Mesenchymal stem cell (in vitro differentiated cells and primary cell): ENCODE measurements around the gene SCGB1D1.

Source experiments
- DNase-seq: peaks from one replicate; pipeline ENCODE4 v3.0.0-alpha.2; 2013
- H2AFZ ChIP-seq: one replicate; pipeline ENCODE4 v1.6.1; 2013; ENCODE audit warnings: low read depth, mild to moderate bottlenecking, control low read depth, inconsistent platforms, low read length, moderate library complexity
- H2AK5ac ChIP-seq: 2 replicates; pipeline ENCODE4 v1.6.1; 2013; ENCODE audit warnings: low read length, moderate library complexity, mild to moderate bottlenecking, inconsistent platforms; ENCODE audit not compliant: severe bottlenecking
- H2BK120ac ChIP-seq: one replicate; pipeline ENCODE4 v1.6.1; 2013; ENCODE audit warnings: low read depth, mild to moderate bottlenecking, inconsistent platforms, low read length, moderate library complexity
- H2BK12ac ChIP-seq, 2 experiments: one replicate each; pipeline ENCODE4 v1.6.1; 2013; ENCODE audit warnings: inconsistent platforms in 2 of 2, low read length in 2 of 2, mild to moderate bottlenecking in 2 of 2, moderate library complexity in 2 of 2, control low read depth in 1 of 2
- H2BK15ac ChIP-seq: one replicate; pipeline ENCODE4 v1.6.1; 2013; ENCODE audit warnings: mild to moderate bottlenecking, low read depth, inconsistent platforms; ENCODE audit not compliant: poor library complexity, severe bottlenecking
- H2BK5ac ChIP-seq: 2 replicates; pipeline ENCODE4 v1.6.1; 2013; ENCODE audit warnings: low read depth, mild to moderate bottlenecking, low read length, control low read depth, inconsistent platforms; ENCODE audit not compliant: poor library complexity, severe bottlenecking
- H3K14ac ChIP-seq, 2 experiments: one replicate each; pipeline ENCODE4 v1.6.1; 2013; ENCODE audit warnings: inconsistent platforms in 2 of 2, low read length in 2 of 2, control low read depth in 1 of 2, mild to moderate bottlenecking in 1 of 2, moderate library complexity in 1 of 2
- H3K18ac ChIP-seq, 2 experiments: one replicate each; pipeline ENCODE4 v1.6.1; 2013; ENCODE audit warnings: inconsistent platforms in 2 of 2, low read length in 2 of 2, control low read depth in 1 of 2, low read depth in 1 of 2, mild to moderate bottlenecking in 1 of 2
- H3K23ac ChIP-seq, 2 experiments: one replicate each; pipeline ENCODE4 v1.6.1; 2013; ENCODE audit warnings: inconsistent platforms in 2 of 2, low read length in 2 of 2, mild to moderate bottlenecking in 2 of 2, moderate library complexity in 2 of 2, control low read depth in 1 of 2
- H3K27ac ChIP-seq: 2 replicates; pipeline ENCODE4 v1.5.1; 2013; ENCODE audit warnings: mild to moderate bottlenecking, moderate library complexity, low read length, control low read depth, inconsistent platforms; ENCODE audit not compliant: poor library complexity, severe bottlenecking
- H3K27me3 ChIP-seq, 2 experiments: 2 replicates each; pipeline versions ENCODE4 v1.6.1 to v1.7.0; 2013; ENCODE audit warnings: low read length in 2 of 2, mild to moderate bottlenecking in 2 of 2, moderate library complexity in 2 of 2, control low read depth in 1 of 2, inconsistent platforms in 1 of 2; ENCODE audit not compliant: control insufficient read depth in 1 of 2, insufficient read depth in 1 of 2
- H3K36me3 ChIP-seq, 2 experiments: 2 replicates each; pipeline versions ENCODE4 v1.6.1 to v1.7.0; 2013; ENCODE audit warnings: low read length in 2 of 2, control low read depth in 1 of 2, inconsistent platforms in 1 of 2, low read depth in 1 of 2, mild to moderate bottlenecking in 1 of 2; ENCODE audit not compliant: insufficient read depth in 2 of 2, control insufficient read depth in 1 of 2
- H3K4ac ChIP-seq, 2 experiments: one replicate each; pipeline ENCODE4 v1.6.1; 2013; ENCODE audit warnings: inconsistent platforms in 2 of 2, low read length in 2 of 2, mild to moderate bottlenecking in 2 of 2, moderate library complexity in 2 of 2, control low read depth in 1 of 2, low read depth in 1 of 2
- H3K4me1 ChIP-seq: 2 replicates; pipeline ENCODE4 v1.6.1; 2013; ENCODE audit warnings: low read depth, low read length, control low read depth; ENCODE audit not compliant: control insufficient read depth, insufficient read depth
- H3K4me2 ChIP-seq: 2 replicates; pipeline ENCODE4 v1.6.1; 2013; ENCODE audit warnings: low read length, mild to moderate bottlenecking, inconsistent platforms; ENCODE audit not compliant: poor library complexity, severe bottlenecking
- H3K4me3 ChIP-seq, 2 experiments: 2 replicates each; pipeline versions ENCODE4 v1.5.1 to v1.7.0; 2013; ENCODE audit warnings: low read length in 2 of 2, mild to moderate bottlenecking in 2 of 2, control low read depth in 1 of 2, low read depth in 1 of 2; ENCODE audit not compliant: insufficient read depth in 1 of 2
- H3K79me1 ChIP-seq: replicated peaks from 2 replicates; pipeline ENCODE4 v1.6.1; 2013; ENCODE audit warnings: mild to moderate bottlenecking, control low read depth, low read length, inconsistent platforms; ENCODE audit not compliant: poor library complexity, severe bottlenecking
- H3K9ac ChIP-seq: 2 replicates; pipeline ENCODE4 v1.7.0; 2013; ENCODE audit warnings: mild to moderate bottlenecking, low read length, moderate library complexity
- H3K9me3 ChIP-seq: 2 replicates; pipeline ENCODE4 v1.7.0; 2013; ENCODE audit warnings: mild to moderate bottlenecking, low read length; ENCODE audit not compliant: control insufficient read depth
- H4K8ac ChIP-seq: one replicate; pipeline ENCODE4 v1.6.1; 2013; ENCODE audit warnings: inconsistent platforms, mild to moderate bottlenecking, low read length, moderate library complexity
- H4K91ac ChIP-seq: one replicate; pipeline ENCODE4 v1.6.1; 2013; ENCODE audit warnings: mild to moderate bottlenecking, low read length, inconsistent platforms
- WGBS: methylation state at CpG from one replicate; pipeline ENCODE4 v1.1.7; 2013; ENCODE audit warnings: mixed read lengths; 5-methylcytosine and 5-hydroxymethylcytosine counted together

SCGB1D1 gene

DNA sequence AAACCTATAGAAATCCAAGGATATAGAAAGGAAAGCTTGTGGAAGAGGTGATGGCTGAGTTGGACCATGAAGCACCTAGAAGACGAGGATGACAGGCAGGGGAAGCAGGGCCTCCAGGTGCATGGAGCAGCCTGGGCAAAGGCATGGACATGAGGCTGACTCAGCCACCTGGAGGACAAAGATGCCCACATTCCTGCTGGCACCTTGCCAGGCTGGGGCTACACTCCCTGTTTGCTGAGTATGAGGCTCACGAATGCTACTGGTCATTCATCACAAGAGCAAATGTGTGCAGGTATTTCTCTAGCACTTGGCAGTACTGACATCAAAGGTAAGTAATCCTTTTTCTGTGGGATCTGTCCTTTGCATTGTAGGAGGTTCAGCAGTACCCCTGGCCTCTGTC lies 11.4 kb downstream of the SCGB1D1 start:
- Histone ChIP-seq H3K14ac (no peak overlapping the region), H3K36me3 (no peaks in the 10 kb centered on the region), H3K27me3 (peaks cover 27 to 68% of the 10 kb centered on the region in 2 experiments), H2AK5ac (no peak overlapping the region), H3K18ac (no peak overlapping the region), H2BK12ac (no peak overlapping the region), H3K4ac (no peak overlapping the region), H4K8ac (no peak overlapping the region), H3K9me3 (no peaks in the 10 kb centered on the region), H3K79me1 (no peaks in the 10 kb centered on the region), H3K27ac (no peak overlapping the region), H2BK15ac (no peak overlapping the region), H3K4me2 (no peak overlapping the region), H2BK5ac (no peak overlapping the region), H3K9ac (no peak overlapping the region), H4K91ac (no peak overlapping the region), H3K4me3 (no peak overlapping the region), H2AFZ (no peak overlapping the region), H2BK120ac (no peak overlapping the region), H3K4me1 (no peaks in the 10 kb centered on the region), H3K23ac (no peak overlapping the region)
- WGBS = 74% methylated on average over 2 of the region's 2 CpGs
- DNase-seq = no peak

DNA sequence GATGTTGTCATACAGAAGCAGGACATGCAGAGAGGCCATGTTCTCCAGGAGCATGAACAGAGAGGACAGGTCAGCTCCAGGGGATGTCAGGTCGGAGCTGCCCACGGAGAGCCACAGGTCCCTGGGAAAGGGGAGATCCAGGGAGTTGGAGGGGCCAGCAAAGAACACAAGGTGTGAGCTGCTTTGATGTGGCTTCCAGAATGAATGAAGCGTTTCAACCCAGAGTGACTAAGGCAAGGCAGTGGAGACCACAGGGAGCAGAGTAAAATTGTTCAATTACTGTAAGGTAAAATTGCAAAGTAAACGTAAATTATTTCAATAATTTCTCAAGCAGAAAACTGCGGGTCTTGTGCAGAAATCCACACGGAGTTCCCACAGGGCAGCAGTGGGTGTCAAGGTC lies 12.9 kb downstream of the SCGB1D1 start:
- H3K9ac ChIP-seq = no peak overlapping the region

DNA sequence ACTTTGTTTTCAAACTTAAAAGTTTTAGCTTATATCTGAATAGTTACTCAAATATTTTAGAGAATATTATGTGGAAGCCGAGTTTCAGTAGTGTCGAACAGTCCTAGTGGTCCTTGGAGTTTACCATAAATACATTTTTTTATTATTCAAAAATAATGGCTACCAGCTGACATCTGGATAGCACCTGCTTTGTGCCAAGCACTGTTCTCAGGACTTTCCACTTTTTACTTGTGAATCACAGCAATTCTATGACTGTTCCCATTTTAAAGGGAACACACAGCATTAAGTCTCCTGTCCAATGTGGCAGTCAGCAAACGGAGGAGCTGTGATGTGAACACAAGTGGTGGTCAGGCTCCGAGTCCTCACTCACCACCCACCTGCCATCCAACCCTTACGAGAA lies 14.4 kb downstream of the SCGB1D1 start:
- H2AK5ac ChIP-seq = no peak overlapping the region
- no peak overlapping the region for H3K9ac ChIP-seq
- H3K36me3 ChIP-seq = no peaks in the 10 kb centered on the region
- no peaks in the 10 kb centered on the region for H3K4me1 ChIP-seq
- no peak overlapping the region for H4K8ac ChIP-seq
- H2BK12ac ChIP-seq = no peak overlapping the region
- no peak overlapping the region for H2BK15ac ChIP-seq
- no peaks in the 10 kb centered on the region for H3K79me1 ChIP-seq
- H3K4ac ChIP-seq = no peak overlapping the region
- no peak overlapping the region for H3K4me2 ChIP-seq
- H3K9me3 ChIP-seq = no peaks in the 10 kb centered on the region
- WGBS = 89% methylated on average over 5 of the region's 5 CpGs
- no peak overlapping the region for H3K27ac ChIP-seq
- DNase-seq = no peak
- H4K91ac ChIP-seq = no peak overlapping the region
- H3K18ac ChIP-seq = no peak overlapping the region
- H3K4me3 ChIP-seq = no peak overlapping the region
- H2BK120ac ChIP-seq = no peak overlapping the region
- H3K23ac ChIP-seq = no peak overlapping the region
- no peak overlapping the region for H2AFZ ChIP-seq
- no peak overlapping the region for H2BK5ac ChIP-seq
- peaks cover 24 to 61% of the 10 kb centered on the region in 2 experiments for H3K27me3 ChIP-seq
- H3K14ac ChIP-seq = no peak overlapping the region

More for the DNA sequence above, 12.9 kb downstream of the SCGB1D1 start:
- Histone ChIP-seq H4K8ac (no peak overlapping the region), H3K9me3 (no peaks in the 10 kb centered on the region), H3K27ac (no peak overlapping the region), H3K4me2 (no peak overlapping the region), H4K91ac (no peak overlapping the region), H2AK5ac (no peak overlapping the region), H2BK15ac (no peak overlapping the region), H2AFZ (no peak overlapping the region), H2BK12ac (no peak overlapping the region), H3K4ac (no peak overlapping the region), H3K27me3 (peaks cover 27 to 63% of the 10 kb centered on the region in 2 experiments), H3K4me3 (no peak overlapping the region), H3K23ac (no peak overlapping the region), H2BK120ac (no peak overlapping the region), H3K4me1 (no peaks in the 10 kb centered on the region), H3K18ac (no peak overlapping the region), H3K14ac (no peak overlapping the region), H2BK5ac (no peak overlapping the region), H3K79me1 (no peaks in the 10 kb centered on the region), H3K36me3 (no peaks in the 10 kb centered on the region)
- 73% methylated on average over 6 of the region's 6 CpGs for WGBS
- DNase-seq = no peak

DNA sequence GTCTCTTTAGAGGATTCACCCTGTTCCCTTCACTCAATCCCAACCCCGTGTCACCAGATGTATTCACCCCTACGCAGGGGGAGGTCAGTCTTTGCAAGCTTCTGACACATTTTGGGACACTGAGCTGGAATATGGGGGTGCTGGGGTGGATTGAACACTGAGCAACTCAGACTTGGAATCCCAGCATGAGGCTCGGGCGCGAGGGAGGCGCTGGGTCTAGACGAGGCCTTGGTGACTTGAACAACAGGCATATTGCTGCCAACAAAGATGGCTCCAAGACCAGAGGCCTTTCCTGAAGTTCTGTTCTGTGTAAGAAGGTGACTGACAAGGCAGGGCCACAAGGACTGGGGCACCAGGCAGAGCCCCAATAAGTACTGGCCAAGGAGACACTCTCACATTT lies 15.4 kb downstream of the SCGB1D1 start:
- Histone ChIP-seq H3K9ac (no peak overlapping the region), H4K8ac (no peak overlapping the region), H3K79me1 (no peaks in the 10 kb centered on the region), H3K27ac (no peak overlapping the region), H3K4me1 (no peaks in the 10 kb centered on the region), H3K4ac (no peak overlapping the region), H2AFZ (no peak overlapping the region), H3K18ac (no peak overlapping the region), H3K4me3 (no peak overlapping the region), H3K14ac (no peak overlapping the region), H2BK12ac (no peak overlapping the region), H2BK120ac (no peak overlapping the region), H3K23ac (no peak overlapping the region), H3K9me3 (no peaks in the 10 kb centered on the region), H3K36me3 (no peaks in the 10 kb centered on the region), H2BK15ac (no peak overlapping the region), H2BK5ac (no peak overlapping the region), H3K4me2 (no peak overlapping the region), H2AK5ac (no peak overlapping the region), H4K91ac (no peak overlapping the region), H3K27me3 (peaks cover 23 to 58% of the 10 kb centered on the region in 2 experiments)
- no peak for DNase-seq
- WGBS = 92% methylated on average over 7 of the region's 7 CpGs
